ENCODE measurements around the gene CHST8.

- TF ChIP-seq CTCF (conservative IDR thresholded peaks at IDR 0.05; ENCODE audit: low read depth, low read length): no peak
- no peak for TF ChIP-seq EZH2 (IDR thresholded peaks at IDR 0.05; ENCODE audit: borderline replicate concordance, low read depth, low read length, poor library complexity, severe bottlenecking)
Observed at GRCh38 chr19:33748231-33748630, 126.5 kb downstream of the CHST8 start.

Data from A673 (cell line).